ENCODE measurements around the gene TSHR. TPM values are rescaled to one million over a fixed set of nuclear protein-coding genes. Genes with fewer than 3 reads are reported as not detected.

TSHR gene
- total RNA-seq, 2 experiments from 2014 or later: not detected

GRCh38 chr14:81096656-81097055, 141.2 kb downstream of the TSHR start:
- Histone ChIP-seq H3K27me3 (ENCODE audit: control insufficient read depth in 1 of 2, insufficient read depth in 2 of 2, low read length in 2 of 2) (no peaks in the 10 kb centered on the region), H3K9me3 (ENCODE audit: control insufficient read depth in 1 of 2, insufficient read depth in 1 of 2, low read length in 2 of 2) (no peaks in the 10 kb centered on the region), H3K27ac (ENCODE audit: low read depth in 1 of 2, low read length in 2 of 2) (no peak overlapping the region), H3K4me3 (ENCODE audit: low read length) (no peak overlapping the region), H3K36me3 (ENCODE audit: insufficient read depth, low read length) (no peaks in the 10 kb centered on the region), H3K4me1 (ENCODE audit: insufficient read depth, low read length) (no peaks in the 10 kb centered on the region)
- ChIA-PET CTCF (no interaction called here), POLR2A (no interaction called here)
- Mint-ChIP-seq H3K4me3 (no peak overlapping the region), H3K9me3 (no peaks in the 10 kb centered on the region), H3K27me3 (no peaks in the 10 kb centered on the region), H3K36me3 (ENCODE audit: low read depth) (no peaks in the 10 kb centered on the region), H3K4me1 (ENCODE audit: low read depth) (no peaks in the 10 kb centered on the region), H3K27ac (no peak overlapping the region)
- intact Hi-C loops (cut with DNase I, micrococcal nuclease): no loop called here
- no peak for TF ChIP-seq CTCF (IDR thresholded peaks at IDR 0.05)
- no peak for ATAC-seq (ENCODE audit: poor library complexity)
- DNase-seq: no peak

GRCh38 chr14:81102217-81102616, 146.8 kb downstream of the TSHR start:
- no peak overlapping the region for H3K27ac ChIP-seq (ENCODE audit: low read depth in 1 of 2, low read length in 2 of 2)
- no peak for DNase-seq
- no peak for TF ChIP-seq CTCF (IDR thresholded peaks at IDR 0.05)
- Mint-ChIP-seq H3K4me1 (ENCODE audit: low read depth) (no peaks in the 10 kb centered on the region), H3K27ac (no peak overlapping the region), H3K36me3 (ENCODE audit: low read depth) (no peaks in the 10 kb centered on the region), H3K4me3 (no peak overlapping the region), H3K9me3 (no peaks in the 10 kb centered on the region), H3K27me3 (no peaks in the 10 kb centered on the region)
- H3K27me3 ChIP-seq (ENCODE audit: control insufficient read depth in 1 of 2, insufficient read depth in 2 of 2, low read length in 2 of 2): no peaks in the 10 kb centered on the region
- no peaks in the 10 kb centered on the region for H3K4me1 ChIP-seq (ENCODE audit: insufficient read depth, low read length)
- CTCF ChIA-PET: interaction anchor here (0.5 kb wide), 1 partner anchor 506 kb away, joined by 3 read pairs; no protein-coding TSS in a partner anchor
- intact Hi-C loops (cut with DNase I, micrococcal nuclease): no loop called here
- no peaks in the 10 kb centered on the region for H3K36me3 ChIP-seq (ENCODE audit: insufficient read depth, low read length)
- no peaks in the 10 kb centered on the region for H3K9me3 ChIP-seq (ENCODE audit: control insufficient read depth in 1 of 2, insufficient read depth in 1 of 2, low read length in 2 of 2)
- no peak for ATAC-seq (ENCODE audit: poor library complexity)
- no peak overlapping the region for H3K4me3 ChIP-seq (ENCODE audit: low read length)
- POLR2A ChIA-PET: no interaction called here

GRCh38 chr14:81103443-81103842, 148.0 kb downstream of the TSHR start:
- Histone ChIP-seq H3K9me3 (ENCODE audit: control insufficient read depth in 1 of 2, insufficient read depth in 1 of 2, low read length in 2 of 2) (no peaks in the 10 kb centered on the region), H3K36me3 (ENCODE audit: insufficient read depth, low read length) (no peaks in the 10 kb centered on the region), H3K4me3 (ENCODE audit: low read length) (no peak overlapping the region), H3K27ac (ENCODE audit: low read depth in 1 of 2, low read length in 2 of 2) (no peak overlapping the region), H3K4me1 (ENCODE audit: insufficient read depth, low read length) (no peaks in the 10 kb centered on the region), H3K27me3 (ENCODE audit: control insufficient read depth in 1 of 2, insufficient read depth in 2 of 2, low read length in 2 of 2) (no peaks in the 10 kb centered on the region)
- TF ChIP-seq CTCF (IDR thresholded peaks at IDR 0.05): no peak
- CTCF ChIA-PET: interaction anchor here (0.7 kb wide), 1 partner anchor 78 kb away, joined by 3 read pairs; no protein-coding TSS in a partner anchor
- no peak overlapping the region for H3K27ac Mint-ChIP-seq
- no peaks in the 10 kb centered on the region for H3K9me3 Mint-ChIP-seq
- DNase-seq (no peak), ATAC-seq (ENCODE audit: poor library complexity) (no peak)
- H3K27me3 Mint-ChIP-seq: no peaks in the 10 kb centered on the region
- intact Hi-C loops (cut with DNase I, micrococcal nuclease): no loop called here
- H3K4me3 Mint-ChIP-seq: no peak overlapping the region
- POLR2A ChIA-PET: no interaction called here
- H3K4me1 Mint-ChIP-seq (ENCODE audit: low read depth): no peaks in the 10 kb centered on the region
- H3K36me3 Mint-ChIP-seq (ENCODE audit: low read depth): no peaks in the 10 kb centered on the region

All from CD4-positive, alpha-beta T cell (primary cell).